ACC112 (cell line): ENCODE data around the gene ALG14.
"Not testable (repeated sequence)": the region's sequence is repeated elsewhere in the genome, so short reads cannot be mapped to it uniquely, and the experiment has no call there.

ENCODE experiments used
- H2AFZ ChIP-seq: fragments of 200-600 bp; sonication (generic); one replicate; pipeline ENCODE4 v1.6.0; 2017; ENCODE audit warnings: antibody characterized with exemption, low read length; ENCODE audit not compliant: unreplicated experiment
- H3K27ac ChIP-seq: fragments of 200-600 bp; sonication (generic); 2 replicates; pipeline ENCODE4 v1.5.1; 2014; ENCODE audit warnings: low read depth, mild to moderate bottlenecking, antibody characterized with exemption, low read length, moderate library complexity
- H3K27me3 ChIP-seq: fragments of 200-600 bp; sonication (generic); 2 replicates; pipeline ENCODE4 v1.6.1; 2014; ENCODE audit warnings: mild to moderate bottlenecking, antibody characterized with exemption, low read length, moderate library complexity, mixed read lengths; ENCODE audit not compliant: insufficient read depth
- H3K36me3 ChIP-seq: fragments of 200-600 bp; sonication (generic); 2 replicates; pipeline ENCODE4 v1.6.1; 2016; ENCODE audit warnings: mild to moderate bottlenecking, antibody characterized with exemption, low read length, moderate library complexity, mixed read lengths; ENCODE audit not compliant: insufficient read depth
- H3K4me1 ChIP-seq: fragments of 200-600 bp; sonication (generic); one replicate; pipeline ENCODE4 v1.6.1; 2016; ENCODE audit warnings: low read length, mixed read lengths; ENCODE audit not compliant: insufficient read depth, unreplicated experiment, control insufficient read depth
- H3K4me3 ChIP-seq: fragments of 200-600 bp; sonication (generic); 2 replicates; pipeline ENCODE4 v1.5.1; 2014; ENCODE audit warnings: mild to moderate bottlenecking, low read depth, low read length
- H3K79me2 ChIP-seq: fragments of 200-600 bp; sonication (generic); one replicate; pipeline ENCODE4 v1.6.0; 2016; ENCODE audit warnings: low read length; ENCODE audit not compliant: control insufficient read depth, unreplicated experiment, insufficient read depth

The ALG14 gene

DNA sequence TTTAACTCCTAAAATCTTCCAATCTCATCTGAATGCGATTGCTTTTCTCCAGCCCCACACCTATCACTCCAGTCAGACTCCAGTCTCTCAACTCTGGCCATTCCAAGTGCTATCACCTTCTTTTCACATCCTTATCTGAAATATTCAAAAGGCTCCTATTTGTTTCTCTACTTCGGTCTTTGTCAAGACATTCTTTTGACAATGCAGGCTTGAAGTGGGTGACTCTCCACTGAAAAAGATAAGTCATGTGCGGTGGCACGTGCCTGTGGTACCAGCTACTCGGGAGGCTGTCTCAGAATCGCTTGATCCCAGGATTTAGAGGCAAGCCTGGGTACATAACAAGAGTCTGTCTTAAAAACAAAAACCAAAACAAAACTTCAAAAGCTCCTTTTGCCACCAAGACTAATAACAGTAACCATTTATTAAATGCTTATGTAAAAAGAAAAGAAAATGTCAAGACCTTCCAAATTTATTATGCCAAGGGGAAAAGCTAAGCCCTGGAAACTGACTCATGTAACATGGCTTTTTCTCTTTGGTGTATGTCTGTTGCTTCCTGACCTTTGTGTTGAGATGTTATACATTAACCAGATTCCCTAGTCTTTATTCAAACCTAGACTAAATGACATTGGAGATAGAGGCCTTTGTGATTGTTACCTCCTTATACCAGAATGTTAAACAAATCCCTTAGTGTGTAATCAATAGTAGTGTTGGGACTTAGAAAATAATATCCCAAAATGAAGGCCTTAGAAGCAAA is 3.6 kb downstream of the ALG14 start:
- Histone ChIP-seq H3K27ac (no peak overlapping the region), H3K4me3 (no peak overlapping the region), H3K36me3 (no peaks in the 10 kb centered on the region), H3K27me3 (no peaks in the 10 kb centered on the region), H3K4me1 (peaks cover 7% of the 10 kb centered on the region), H2AFZ (no peak overlapping the region), H3K79me2 (no peaks in the 10 kb centered on the region)

DNA sequence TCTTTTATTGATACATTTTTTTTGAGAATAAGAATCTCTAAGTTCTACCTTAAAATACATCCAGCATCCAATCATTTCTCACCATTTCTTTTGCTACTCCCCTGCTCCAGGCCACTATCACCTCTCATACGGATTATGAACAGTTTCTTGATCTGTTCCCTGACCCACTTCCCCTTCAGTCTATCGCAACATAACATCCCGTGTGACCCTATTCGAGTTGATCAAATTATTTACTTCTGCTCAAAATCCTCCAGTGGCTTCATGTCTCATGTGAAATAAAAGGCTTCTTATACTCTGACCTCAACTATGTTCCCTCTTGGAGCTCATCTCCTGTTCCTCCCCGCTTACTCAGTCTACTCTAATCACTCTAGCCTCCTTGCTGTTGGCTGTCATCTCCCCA is 5.2 kb downstream of the ALG14 start:
- Histone ChIP-seq H3K4me3 (no peak overlapping the region), H3K27me3 (no peaks in the 10 kb centered on the region), H2AFZ (no peak overlapping the region), H3K27ac (no peak overlapping the region), H3K79me2 (no peaks in the 10 kb centered on the region), H3K36me3 (no peaks in the 10 kb centered on the region), H3K4me1 (peaks cover 7% of the 10 kb centered on the region)

DNA sequence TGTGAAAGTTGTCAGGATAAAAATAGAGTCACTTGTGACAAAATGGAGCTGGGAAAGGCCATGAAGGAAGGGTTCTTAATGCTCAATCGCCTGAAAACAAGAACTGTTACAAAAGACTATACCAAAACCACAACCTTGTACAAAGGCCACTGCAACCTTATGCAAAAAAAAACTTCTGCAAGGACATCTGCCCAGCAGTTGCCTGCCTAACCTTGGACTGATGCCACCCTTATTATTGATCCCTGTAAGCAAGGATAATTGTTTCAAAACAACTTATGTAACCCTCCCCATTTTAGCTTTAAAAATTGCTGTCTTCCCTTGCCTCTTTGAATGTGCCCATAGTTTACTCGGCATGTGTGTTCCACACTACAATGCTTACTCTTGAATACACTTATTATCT is 5.7 kb downstream of the ALG14 start:
- no peaks in the 10 kb centered on the region for H3K27me3 ChIP-seq
- no peak overlapping the region for H3K27ac ChIP-seq
- no peak overlapping the region for H2AFZ ChIP-seq
- H3K4me1 ChIP-seq = peaks cover 7% of the 10 kb centered on the region
- H3K4me3 ChIP-seq = no peak overlapping the region
- H3K79me2 ChIP-seq = no peaks in the 10 kb centered on the region
- no peaks in the 10 kb centered on the region for H3K36me3 ChIP-seq

DNA sequence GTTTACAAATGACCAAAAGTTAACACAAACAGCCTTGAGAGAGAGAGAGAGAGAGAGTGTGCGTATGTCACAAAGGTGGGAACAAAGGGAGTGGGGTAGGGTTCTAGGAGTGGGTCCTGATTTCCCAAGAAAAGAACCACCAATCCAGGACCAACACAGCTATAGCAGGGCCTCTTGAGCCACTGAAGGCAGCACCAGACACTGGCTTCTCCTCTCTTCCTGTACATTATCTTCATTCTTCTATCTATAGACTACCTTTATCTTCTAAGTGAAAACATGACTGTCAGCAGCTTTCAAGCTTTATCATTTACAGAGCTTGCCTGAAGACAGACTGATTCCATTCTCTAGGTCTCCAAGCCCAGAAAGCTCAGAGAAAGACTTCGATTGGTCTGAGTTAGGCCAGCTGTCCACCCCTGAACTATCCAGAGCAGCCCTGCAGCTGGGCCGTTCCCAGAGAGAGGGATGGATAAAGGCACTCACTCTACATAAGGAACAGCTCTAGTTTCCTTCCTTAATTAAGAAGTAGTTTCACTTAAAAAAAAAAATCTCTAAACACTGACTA is 11.2 kb downstream of the ALG14 start:
- H2AFZ ChIP-seq = no peak overlapping the region
- H3K27me3 ChIP-seq = no peaks in the 10 kb centered on the region

DNA sequence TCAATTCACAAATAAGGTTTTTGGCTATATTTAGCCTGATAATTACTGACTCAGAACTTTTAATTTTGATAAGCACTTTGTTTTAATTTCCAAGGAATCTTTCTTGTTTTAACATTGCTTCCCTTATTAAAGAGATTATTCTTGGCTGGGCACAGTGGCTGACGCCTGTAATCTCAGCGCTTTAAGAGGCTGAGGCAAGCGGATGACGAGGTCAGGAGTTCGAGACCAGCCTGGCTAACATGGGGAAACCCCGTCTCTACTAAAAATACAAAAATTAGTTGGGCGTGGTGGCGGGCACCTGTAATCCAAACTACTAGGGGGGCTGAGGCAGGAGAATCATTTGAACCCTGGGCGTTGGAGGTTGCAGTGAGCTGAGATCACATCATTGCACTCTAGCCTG is 13.8 kb downstream of the ALG14 start:
- Histone ChIP-seq H3K4me3 (no peak overlapping the region), H3K4me1 (no peaks in the 10 kb centered on the region), H3K27ac (no peak overlapping the region), H3K79me2 (no peaks in the 10 kb centered on the region), H2AFZ (no peak overlapping the region), H3K27me3 (no peaks in the 10 kb centered on the region), H3K36me3 (no peaks in the 10 kb centered on the region)

More for the DNA sequence above, 11.2 kb downstream of the ALG14 start:
- H3K79me2 ChIP-seq = no peaks in the 10 kb centered on the region
- H3K4me1 ChIP-seq = no peaks in the 10 kb centered on the region
- no peak overlapping the region for H3K27ac ChIP-seq
- H3K36me3 ChIP-seq = no peaks in the 10 kb centered on the region
- H3K4me3 ChIP-seq = no peak overlapping the region

DNA sequence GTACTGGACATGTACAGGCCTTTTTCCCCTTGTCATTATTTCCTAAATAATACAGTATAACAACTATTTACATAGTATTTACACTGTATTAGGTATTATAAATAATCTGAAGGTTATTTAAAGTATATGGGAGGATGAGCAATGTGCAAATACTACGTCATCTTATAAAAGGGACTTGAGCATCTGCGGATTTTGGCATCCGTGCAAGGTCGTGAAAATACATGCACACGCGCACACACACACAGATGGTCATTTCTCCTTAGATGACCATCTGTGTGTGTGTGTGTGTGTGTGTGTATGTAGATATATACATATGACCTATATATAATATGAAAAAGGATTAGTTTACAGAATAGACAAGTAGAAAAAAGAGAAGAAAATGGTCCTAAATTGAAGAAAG is 15.4 kb downstream of the ALG14 start:
- Histone ChIP-seq H3K27me3 (no peaks in the 10 kb centered on the region), H3K27ac (no peak overlapping the region), H3K36me3 (no peaks in the 10 kb centered on the region), H2AFZ (no peak overlapping the region), H3K4me1 (no peaks in the 10 kb centered on the region), H3K4me3 (no peak overlapping the region), H3K79me2 (no peaks in the 10 kb centered on the region)

DNA sequence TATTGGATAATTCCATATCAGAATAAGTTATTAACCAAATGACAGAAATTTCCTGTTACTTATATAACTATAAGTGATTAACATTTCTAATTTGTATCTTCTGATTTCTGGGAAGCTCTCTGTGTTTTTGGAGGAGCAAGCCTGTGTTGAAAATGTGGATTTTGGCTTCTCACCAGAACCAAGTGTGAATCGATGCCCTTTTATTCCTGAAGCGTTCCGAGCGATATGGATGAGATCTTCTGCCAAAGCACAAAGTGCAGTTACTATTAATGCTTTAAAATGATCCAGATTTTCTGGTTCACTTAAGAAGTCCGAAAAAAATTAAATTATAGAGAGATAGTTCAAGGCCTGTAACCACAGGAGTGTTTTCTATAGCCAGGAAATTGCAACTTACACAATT is 22.8 kb downstream of the ALG14 start:
- Histone ChIP-seq H3K27me3 (no peaks in the 10 kb centered on the region), H3K4me1 (no peaks in the 10 kb centered on the region), H3K79me2 (no peaks in the 10 kb centered on the region), H3K4me3 (no peak overlapping the region), H2AFZ (no peak overlapping the region), H3K36me3 (no peaks in the 10 kb centered on the region), H3K27ac (no peak overlapping the region)

DNA sequence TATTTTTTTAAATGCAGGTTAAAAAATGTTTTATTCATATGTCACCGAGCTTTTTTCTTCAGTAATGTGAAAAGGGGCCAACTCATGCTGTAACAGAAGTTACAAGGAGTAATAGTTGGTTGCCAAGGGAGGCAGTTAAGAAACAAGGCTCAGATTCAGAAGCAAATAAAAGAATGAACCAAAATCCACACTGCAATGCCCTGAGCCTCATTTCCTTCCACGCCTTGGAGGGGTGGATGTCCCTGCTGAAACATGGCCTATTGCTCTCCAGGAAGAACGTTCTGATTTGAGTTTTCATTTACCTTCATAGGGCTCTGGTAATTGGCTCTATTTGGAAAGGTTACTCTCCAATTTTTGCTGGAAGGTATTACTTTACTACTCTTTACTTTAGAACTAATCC is 24.4 kb downstream of the ALG14 start:
- Histone ChIP-seq H3K79me2 (no peaks in the 10 kb centered on the region), H3K4me1 (peaks cover under 1% of the 10 kb centered on the region), H3K36me3 (no peaks in the 10 kb centered on the region), H2AFZ (no peak overlapping the region), H3K4me3 (no peak overlapping the region), H3K27ac (no peak overlapping the region), H3K27me3 (no peaks in the 10 kb centered on the region)

DNA sequence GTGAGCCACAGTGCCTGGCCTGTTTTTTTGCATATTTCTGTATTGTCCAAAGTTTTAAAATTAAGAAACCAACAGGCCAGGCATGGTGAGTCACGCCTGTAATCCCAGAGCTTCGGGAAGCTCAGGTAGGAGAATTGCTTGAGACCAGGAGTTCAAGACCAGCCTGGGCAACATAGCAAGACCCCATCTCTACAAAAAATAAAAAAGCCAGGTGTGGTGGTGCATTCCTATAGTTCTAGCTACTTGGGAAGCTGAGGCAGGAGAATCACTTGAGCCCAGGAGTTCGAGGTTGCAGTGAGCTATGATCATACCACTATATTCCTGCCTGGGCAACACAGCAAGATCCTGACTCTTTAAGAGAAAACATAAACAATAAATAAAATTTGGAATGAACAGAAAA is 25.1 kb downstream of the ALG14 start:
- H3K27ac ChIP-seq, H2AFZ ChIP-seq, H3K4me3 ChIP-seq, H3K36me3 ChIP-seq, H3K27me3 ChIP-seq, H3K79me2 ChIP-seq, H3K4me1 ChIP-seq: not testable (repeated sequence)

DNA sequence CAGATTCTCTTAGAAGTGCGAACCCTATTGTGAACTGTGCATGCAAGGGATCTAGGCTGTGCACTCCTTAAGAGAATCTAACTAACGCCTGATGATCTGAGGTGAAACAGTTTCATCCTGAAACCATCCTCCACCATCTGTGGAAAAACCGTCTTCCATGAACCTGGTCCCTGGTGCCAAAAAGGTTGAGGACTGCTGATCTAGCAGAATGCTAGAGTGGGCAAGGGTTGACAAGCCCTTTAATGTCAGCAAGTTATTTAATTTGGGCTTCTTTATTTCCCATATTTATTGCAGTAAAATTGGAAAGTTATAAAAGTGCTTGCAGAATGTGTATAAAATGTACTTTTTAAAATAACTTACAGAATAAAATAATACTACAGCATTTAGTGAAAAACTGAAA is 26.4 kb downstream of the ALG14 start:
- H3K27ac ChIP-seq = no peak overlapping the region

More for the DNA sequence above, 26.4 kb downstream of the ALG14 start:
- Histone ChIP-seq H3K4me1 (peaks cover 14% of the 10 kb centered on the region), H3K4me3 (no peak overlapping the region), H3K36me3 (no peaks in the 10 kb centered on the region), H2AFZ (no peak overlapping the region), H3K79me2 (no peaks in the 10 kb centered on the region), H3K27me3 (no peaks in the 10 kb centered on the region)
